GM23338 (cell line): ENCODE measurements around the gene MTFR1L. TPM values are rescaled to one million over a fixed set of nuclear protein-coding genes. Genes with fewer than 3 reads are reported as not detected.

Source experiments
- ATAC-seq: fragments of 200-7000 bp; cut with Tn5 transposase; 3 replicates; pipeline ENCODE4 v1.9.1; 2020
- DNase-seq: peaks from one replicate; pipeline ENCODE4 v3.0.0-alpha.2; 2015; ENCODE audit warnings: low spot score
- H2AFZ ChIP-seq: fragments of 200-600 bp; sonication (generic); 2 replicates; pipeline ENCODE4 v1.8.0; 2016; ENCODE audit warnings: antibody characterized with exemption, mild to moderate bottlenecking, moderate library complexity
- H3F3A ChIP-seq: fragments of 200-600 bp; sonication (generic); replicated peaks from 2 replicates; pipeline ENCODE4 v1.8.0; 2017; ENCODE audit warnings: antibody characterized with exemption, mixed run types, low read depth
- H3K27ac ChIP-seq: fragments of 200-600 bp; sonication (generic); 2 replicates; pipeline ENCODE4 v1.6.1; 2016; ENCODE audit warnings: low read depth
- H3K27me3 ChIP-seq: fragments of 200-600 bp; sonication (generic); 2 replicates; pipeline ENCODE4 v1.8.0; 2016; ENCODE audit warnings: mild to moderate bottlenecking, mixed run types, moderate library complexity; ENCODE audit not compliant: insufficient read depth
- H3K36me3 ChIP-seq: fragments of 200-600 bp; sonication (generic); 2 replicates; pipeline ENCODE4 v1.8.0; 2016; ENCODE audit warnings: mild to moderate bottlenecking; ENCODE audit not compliant: insufficient read depth
- H3K4me1 ChIP-seq: fragments of 200-600 bp; sonication (generic); 2 replicates; pipeline ENCODE4 v1.8.0; 2016; ENCODE audit warnings: mild to moderate bottlenecking, moderate library complexity; ENCODE audit not compliant: insufficient read depth
- H3K4me2 ChIP-seq: fragments of 200-600 bp; sonication (generic); 2 replicates; pipeline ENCODE4 v1.7.1; 2017; ENCODE audit warnings: mixed run types
- H3K4me3 ChIP-seq: fragments of 200-600 bp; sonication (generic); 2 replicates; pipeline ENCODE4 v1.6.1; 2016; ENCODE audit warnings: mixed run types
- H3K79me2 ChIP-seq: fragments of 200-600 bp; sonication (generic); replicated peaks from 2 replicates; pipeline ENCODE4 v1.8.0; 2017; ENCODE audit warnings: mild to moderate bottlenecking; ENCODE audit not compliant: insufficient read depth
- H3K9me2 ChIP-seq: fragments of 200-600 bp; sonication (generic); 2 replicates; pipeline ENCODE4 v1.8.0; 2017; ENCODE audit not compliant: insufficient read depth
- H4K20me1 ChIP-seq: fragments of 200-600 bp; sonication (generic); replicated peaks from 2 replicates; pipeline ENCODE4 v1.8.0; 2017; ENCODE audit warnings: mild to moderate bottlenecking; ENCODE audit not compliant: insufficient read depth
- H3K27ac Mint-ChIP-seq: 2 replicates; pipeline ENCODE4 v1.8.0; 2020; ENCODE audit warnings: inconsistent platforms, mild to moderate bottlenecking, moderate library complexity, mixed read lengths
- H3K27me3 Mint-ChIP-seq: 3 replicates; pipeline ENCODE4 v1.8.0; 2022; ENCODE audit warnings: low read depth, mild to moderate bottlenecking, moderate library complexity, mixed read lengths, inconsistent platforms; ENCODE audit not compliant: insufficient read depth, poor library complexity
- H3K36me3 Mint-ChIP-seq: 3 replicates; pipeline ENCODE4 v1.8.0; 2021; ENCODE audit warnings: low read depth, mild to moderate bottlenecking, inconsistent platforms, moderate library complexity, mixed read lengths
- H3K4me1 Mint-ChIP-seq: 3 replicates; pipeline ENCODE4 v1.8.0; 2020; ENCODE audit warnings: mild to moderate bottlenecking, inconsistent platforms, mixed read lengths
- H3K4me3 Mint-ChIP-seq: 3 replicates; pipeline ENCODE4 v1.8.0; 2021; ENCODE audit warnings: moderate library complexity, mild to moderate bottlenecking, inconsistent platforms, mixed read lengths
- H3K9me3 Mint-ChIP-seq: 3 replicates; pipeline ENCODE4 v1.8.0; 2020; ENCODE audit warnings: moderate library complexity, mild to moderate bottlenecking, inconsistent platforms, mixed read lengths
- CREB1 ChIP-seq: fragments of 250-450 bp; sonication (Bioruptor Pico); IDR thresholded peaks from 2 replicates; pipeline ENCODE4 v1.5.0; 2020; ENCODE audit warnings: low read depth, mild to moderate bottlenecking, moderate library complexity
- EZH2 ChIP-seq: fragments of 200-600 bp; sonication (generic); IDR thresholded peaks from one replicate; pipeline ENCODE4 v1.8.0; 2017; ENCODE audit warnings: antibody characterized with exemption, mild to moderate bottlenecking, low read depth; ENCODE audit not compliant: unreplicated experiment
- ZNF331 ChIP-seq: fragments of 250-450 bp; sonication (Bioruptor Pico); IDR thresholded peaks from 2 replicates; pipeline ENCODE4 v1.5.0; 2020; ENCODE audit warnings: low read depth, mild to moderate bottlenecking, moderate library complexity
- polyA plus RNA-seq: library from polyadenylated mRNA; unstranded; fragments of >200 nt; fragmentation: Nextera tagmentation; extraction: Ambion mirVana; gene quantifications from 2 replicates; pipeline ENCODE4 v1.2.1, GENCODE V29; 2016
- total RNA-seq: library from RNA; depleted of rRNA; stranded (reverse); fragments of >200 nt; shearing (Covaris generic); gene quantifications from 2 replicates; pipeline ENCODE4 v1.2.3, GENCODE V29; 2014
- TF ChIP-seq, protein P1 (sequence below): IDR thresholded peaks from one replicate; pipeline ENCODE4 v1.6.1; 2018; ENCODE audit warnings: antibody characterized with exemption; ENCODE audit not compliant: unreplicated experiment
- TF ChIP-seq, protein P2 (sequence below), 2 experiments: fragments of 200-600 bp in 1 of 2; sonication (generic) in 1 of 2; conservative IDR thresholded peaks; 2 replicates each; pipeline versions ENCODE4 v1.5.1 to v1.6.1; 2016 to 2017; ENCODE audit warnings: antibody characterized with exemption in 2 of 2, low read depth in 2 of 2, mild to moderate bottlenecking in 2 of 2, moderate library complexity in 1 of 2
- TF ChIP-seq, protein P3 (sequence below): fragments of 250-450 bp; sonication (Bioruptor Pico); IDR thresholded peaks from 2 replicates; pipeline ENCODE4 v1.5.0; 2020; ENCODE audit warnings: mild to moderate bottlenecking, moderate library complexity

The MTFR1L gene
- total and polyA plus RNA-seq, 2 experiments from 2014 or later: 14.8 to 22.7 TPM

DNA sequence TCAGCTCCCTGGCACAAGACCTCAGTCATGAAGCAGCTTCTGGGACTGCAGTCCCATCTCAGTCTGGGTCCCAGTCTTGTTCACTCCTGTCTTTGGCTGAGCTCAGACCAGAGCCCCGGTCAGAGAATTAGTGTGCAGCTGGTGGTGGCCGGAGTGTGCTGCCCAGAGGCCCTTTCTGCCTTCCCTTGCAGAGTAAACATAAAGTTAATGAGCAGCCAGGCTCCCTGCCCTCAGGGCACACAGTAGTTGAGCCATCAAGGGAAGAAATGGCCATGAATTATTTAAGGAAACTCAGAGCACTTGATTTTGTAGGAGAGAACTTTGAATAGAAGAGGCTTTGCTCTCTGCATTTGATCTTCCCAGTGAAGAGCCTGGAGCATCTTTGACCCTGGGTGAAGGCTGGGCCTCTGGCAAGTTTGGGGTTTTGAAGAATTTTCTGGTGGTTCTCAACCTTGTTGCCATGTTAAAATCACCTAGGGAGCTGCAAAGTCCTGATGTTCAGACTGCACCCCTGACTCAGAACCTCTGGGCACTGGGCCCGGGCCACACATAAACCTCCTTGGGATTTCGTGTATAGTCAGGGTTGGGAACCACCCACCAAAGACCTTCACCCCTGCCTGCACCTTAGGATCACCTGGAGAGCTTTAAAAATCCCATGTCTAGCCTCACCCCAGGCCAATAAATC, 46.2 kb upstream of the MTFR1L start:
- H3F3A ChIP-seq: no peaks in the 10 kb centered on the region
- H2AFZ ChIP-seq: no peak overlapping the region
- no peak overlapping the region for H3K27ac Mint-ChIP-seq
- peaks cover 29% of the 10 kb centered on the region for H3K4me1 Mint-ChIP-seq
- H3K4me1 ChIP-seq: no peaks in the 10 kb centered on the region
- no peak overlapping the region for H3K4me3 Mint-ChIP-seq
- no peaks in the 10 kb centered on the region for H3K27me3 ChIP-seq
- H3K36me3 Mint-ChIP-seq: no peaks in the 10 kb centered on the region
- H3K36me3 ChIP-seq: no peaks in the 10 kb centered on the region
- TF ChIP-seq, protein P1, sequence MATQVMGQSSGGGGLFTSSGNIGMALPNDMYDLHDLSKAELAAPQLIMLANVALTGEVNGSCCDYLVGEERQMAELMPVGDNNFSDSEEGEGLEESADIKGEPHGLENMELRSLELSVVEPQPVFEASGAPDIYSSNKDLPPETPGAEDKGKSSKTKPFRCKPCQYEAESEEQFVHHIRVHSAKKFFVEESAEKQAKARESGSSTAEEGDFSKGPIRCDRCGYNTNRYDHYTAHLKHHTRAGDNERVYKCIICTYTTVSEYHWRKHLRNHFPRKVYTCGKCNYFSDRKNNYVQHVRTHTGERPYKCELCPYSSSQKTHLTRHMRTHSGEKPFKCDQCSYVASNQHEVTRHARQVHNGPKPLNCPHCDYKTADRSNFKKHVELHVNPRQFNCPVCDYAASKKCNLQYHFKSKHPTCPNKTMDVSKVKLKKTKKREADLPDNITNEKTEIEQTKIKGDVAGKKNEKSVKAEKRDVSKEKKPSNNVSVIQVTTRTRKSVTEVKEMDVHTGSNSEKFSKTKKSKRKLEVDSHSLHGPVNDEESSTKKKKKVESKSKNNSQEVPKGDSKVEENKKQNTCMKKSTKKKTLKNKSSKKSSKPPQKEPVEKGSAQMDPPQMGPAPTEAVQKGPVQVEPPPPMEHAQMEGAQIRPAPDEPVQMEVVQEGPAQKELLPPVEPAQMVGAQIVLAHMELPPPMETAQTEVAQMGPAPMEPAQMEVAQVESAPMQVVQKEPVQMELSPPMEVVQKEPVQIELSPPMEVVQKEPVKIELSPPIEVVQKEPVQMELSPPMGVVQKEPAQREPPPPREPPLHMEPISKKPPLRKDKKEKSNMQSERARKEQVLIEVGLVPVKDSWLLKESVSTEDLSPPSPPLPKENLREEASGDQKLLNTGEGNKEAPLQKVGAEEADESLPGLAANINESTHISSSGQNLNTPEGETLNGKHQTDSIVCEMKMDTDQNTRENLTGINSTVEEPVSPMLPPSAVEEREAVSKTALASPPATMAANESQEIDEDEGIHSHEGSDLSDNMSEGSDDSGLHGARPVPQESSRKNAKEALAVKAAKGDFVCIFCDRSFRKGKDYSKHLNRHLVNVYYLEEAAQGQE: no peak
- no peak for TF ChIP-seq CREB1 (CRISPR knock-in tag)
- TF ChIP-seq, protein P2, sequence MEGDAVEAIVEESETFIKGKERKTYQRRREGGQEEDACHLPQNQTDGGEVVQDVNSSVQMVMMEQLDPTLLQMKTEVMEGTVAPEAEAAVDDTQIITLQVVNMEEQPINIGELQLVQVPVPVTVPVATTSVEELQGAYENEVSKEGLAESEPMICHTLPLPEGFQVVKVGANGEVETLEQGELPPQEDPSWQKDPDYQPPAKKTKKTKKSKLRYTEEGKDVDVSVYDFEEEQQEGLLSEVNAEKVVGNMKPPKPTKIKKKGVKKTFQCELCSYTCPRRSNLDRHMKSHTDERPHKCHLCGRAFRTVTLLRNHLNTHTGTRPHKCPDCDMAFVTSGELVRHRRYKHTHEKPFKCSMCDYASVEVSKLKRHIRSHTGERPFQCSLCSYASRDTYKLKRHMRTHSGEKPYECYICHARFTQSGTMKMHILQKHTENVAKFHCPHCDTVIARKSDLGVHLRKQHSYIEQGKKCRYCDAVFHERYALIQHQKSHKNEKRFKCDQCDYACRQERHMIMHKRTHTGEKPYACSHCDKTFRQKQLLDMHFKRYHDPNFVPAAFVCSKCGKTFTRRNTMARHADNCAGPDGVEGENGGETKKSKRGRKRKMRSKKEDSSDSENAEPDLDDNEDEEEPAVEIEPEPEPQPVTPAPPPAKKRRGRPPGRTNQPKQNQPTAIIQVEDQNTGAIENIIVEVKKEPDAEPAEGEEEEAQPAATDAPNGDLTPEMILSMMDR (conservative IDR thresholded peaks at IDR 0.05; ENCODE audit: low read depth in 2 of 2): no peak
- no peak for TF ChIP-seq ZNF331 (CRISPR knock-in tag)
- no peak for TF ChIP-seq EZH2
- TF ChIP-seq, protein P3, sequence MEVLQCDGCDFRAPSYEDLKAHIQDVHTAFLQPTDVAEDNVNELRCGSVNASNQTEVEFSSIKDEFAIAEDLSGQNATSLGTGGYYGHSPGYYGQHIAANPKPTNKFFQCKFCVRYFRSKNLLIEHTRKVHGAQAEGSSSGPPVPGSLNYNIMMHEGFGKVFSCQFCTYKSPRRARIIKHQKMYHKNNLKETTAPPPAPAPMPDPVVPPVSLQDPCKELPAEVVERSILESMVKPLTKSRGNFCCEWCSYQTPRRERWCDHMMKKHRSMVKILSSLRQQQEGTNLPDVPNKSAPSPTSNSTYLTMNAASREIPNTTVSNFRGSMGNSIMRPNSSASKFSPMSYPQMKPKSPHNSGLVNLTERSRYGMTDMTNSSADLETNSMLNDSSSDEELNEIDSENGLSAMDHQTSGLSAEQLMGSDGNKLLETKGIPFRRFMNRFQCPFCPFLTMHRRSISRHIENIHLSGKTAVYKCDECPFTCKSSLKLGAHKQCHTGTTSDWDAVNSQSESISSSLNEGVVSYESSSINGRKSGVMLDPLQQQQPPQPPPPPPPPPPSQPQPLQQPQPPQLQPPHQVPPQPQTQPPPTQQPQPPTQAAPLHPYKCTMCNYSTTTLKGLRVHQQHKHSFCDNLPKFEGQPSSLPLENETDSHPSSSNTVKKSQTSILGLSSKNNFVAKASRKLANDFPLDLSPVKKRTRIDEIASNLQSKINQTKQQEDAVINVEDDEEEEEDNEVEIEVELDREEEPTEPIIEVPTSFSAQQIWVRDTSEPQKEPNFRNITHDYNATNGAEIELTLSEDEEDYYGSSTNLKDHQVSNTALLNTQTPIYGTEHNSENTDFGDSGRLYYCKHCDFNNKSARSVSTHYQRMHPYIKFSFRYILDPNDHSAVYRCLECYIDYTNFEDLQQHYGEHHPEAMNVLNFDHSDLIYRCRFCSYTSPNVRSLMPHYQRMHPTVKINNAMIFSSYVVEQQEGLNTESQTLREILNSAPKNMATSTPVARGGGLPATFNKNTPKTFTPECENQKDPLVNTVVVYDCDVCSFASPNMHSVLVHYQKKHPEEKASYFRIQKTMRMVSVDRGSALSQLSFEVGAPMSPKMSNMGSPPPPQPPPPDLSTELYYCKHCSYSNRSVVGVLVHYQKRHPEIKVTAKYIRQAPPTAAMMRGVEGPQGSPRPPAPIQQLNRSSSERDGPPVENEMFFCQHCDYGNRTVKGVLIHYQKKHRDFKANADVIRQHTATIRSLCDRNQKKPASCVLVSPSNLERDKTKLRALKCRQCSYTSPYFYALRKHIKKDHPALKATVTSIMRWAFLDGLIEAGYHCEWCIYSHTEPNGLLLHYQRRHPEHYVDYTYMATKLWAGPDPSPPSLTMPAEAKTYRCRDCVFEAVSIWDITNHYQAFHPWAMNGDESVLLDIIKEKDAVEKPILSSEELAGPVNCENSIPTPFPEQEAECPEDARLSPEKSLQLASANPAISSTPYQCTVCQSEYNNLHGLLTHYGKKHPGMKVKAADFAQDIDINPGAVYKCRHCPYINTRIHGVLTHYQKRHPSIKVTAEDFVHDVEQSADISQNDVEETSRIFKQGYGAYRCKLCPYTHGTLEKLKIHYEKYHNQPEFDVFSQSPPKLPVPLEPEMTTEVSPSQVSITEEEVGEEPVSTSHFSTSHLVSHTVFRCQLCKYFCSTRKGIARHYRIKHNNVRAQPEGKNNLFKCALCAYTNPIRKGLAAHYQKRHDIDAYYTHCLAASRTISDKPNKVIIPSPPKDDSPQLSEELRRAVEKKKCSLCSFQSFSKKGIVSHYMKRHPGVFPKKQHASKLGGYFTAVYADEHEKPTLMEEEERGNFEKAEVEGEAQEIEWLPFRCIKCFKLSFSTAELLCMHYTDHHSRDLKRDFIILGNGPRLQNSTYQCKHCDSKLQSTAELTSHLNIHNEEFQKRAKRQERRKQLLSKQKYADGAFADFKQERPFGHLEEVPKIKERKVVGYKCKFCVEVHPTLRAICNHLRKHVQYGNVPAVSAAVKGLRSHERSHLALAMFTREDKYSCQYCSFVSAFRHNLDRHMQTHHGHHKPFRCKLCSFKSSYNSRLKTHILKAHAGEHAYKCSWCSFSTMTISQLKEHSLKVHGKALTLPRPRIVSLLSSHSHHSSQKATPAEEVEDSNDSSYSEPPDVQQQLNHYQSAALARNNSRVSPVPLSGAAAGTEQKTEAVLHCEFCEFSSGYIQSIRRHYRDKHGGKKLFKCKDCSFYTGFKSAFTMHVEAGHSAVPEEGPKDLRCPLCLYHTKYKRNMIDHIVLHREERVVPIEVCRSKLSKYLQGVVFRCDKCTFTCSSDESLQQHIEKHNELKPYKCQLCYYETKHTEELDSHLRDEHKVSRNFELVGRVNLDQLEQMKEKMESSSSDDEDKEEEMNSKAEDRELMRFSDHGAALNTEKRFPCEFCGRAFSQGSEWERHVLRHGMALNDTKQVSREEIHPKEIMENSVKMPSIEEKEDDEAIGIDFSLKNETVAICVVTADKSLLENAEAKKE (CRISPR knock-in tag): no peak
- peaks cover 15% of the 10 kb centered on the region for H3K27me3 Mint-ChIP-seq
- H4K20me1 ChIP-seq: no peaks in the 10 kb centered on the region
- no peaks in the 10 kb centered on the region for H3K9me2 ChIP-seq
- H3K27ac ChIP-seq: no peak overlapping the region
- no peaks in the 10 kb centered on the region for H3K9me3 Mint-ChIP-seq
- DNase-seq (no peak), ATAC-seq (no peak)
- no peak overlapping the region for H3K4me3 ChIP-seq
- H3K4me2 ChIP-seq: no peak overlapping the region
- no peaks in the 10 kb centered on the region for H3K79me2 ChIP-seq
